Upper lobe of left lung (tissue), 6 donors: ENCODE data around the gene ADARB1. TPM values are rescaled to one million over a fixed set of nuclear protein-coding genes. Genes with fewer than 3 reads are reported as not detected.

ENCODE experiments used
- ATAC-seq, 2 donors: fragments of 200-7000 bp; cut with Tn5 transposase; one replicate each; pipeline ENCODE4 v1.9.1; 2022; ENCODE audit warnings: mild to moderate bottlenecking in 2 of 2, moderate library complexity in 2 of 2; ENCODE audit not compliant: low FRiP score in 2 of 2
- DNase-seq, 2 donors: peaks; one replicate each; pipeline ENCODE4 v3.0.0-alpha.2; 2019 to 2020
- H3K27ac ChIP-seq, 4 donors: fragments of 200-600 bp; sonication (generic); one replicate each; pipeline ENCODE4 v1.5.1; 2016 to 2019
- H3K27me3 ChIP-seq, 4 donors: fragments of 200-600 bp; sonication (generic); one replicate each; pipeline ENCODE4 v1.5.1; 2017 to 2019
- H3K36me3 ChIP-seq, 4 donors: fragments of 200-600 bp; sonication (generic); one replicate each; pipeline ENCODE4 v1.5.1; 2016 to 2019
- H3K4me1 ChIP-seq, 4 donors: fragments of 200-600 bp; sonication (generic); one replicate each; pipeline ENCODE4 v1.5.1; 2018 to 2019
- H3K4me3 ChIP-seq, 4 donors: fragments of 200-600 bp; sonication (generic); one replicate each; pipeline ENCODE4 v1.5.1; 2017 to 2019; ENCODE audit warnings: mild to moderate bottlenecking in 2 of 4, moderate library complexity in 1 of 4
- H3K9me3 ChIP-seq, 4 donors: fragments of 200-600 bp; sonication (generic); one replicate each; pipeline ENCODE4 v1.5.1; 2018 to 2019
- CTCF ChIP-seq, 6 experiments: fragments of 450-650 bp in 4 of 6; fragments of 200-600 bp in 2 of 6; sonication (generic) in 2 of 6; IDR thresholded peaks; one replicate each; pipeline ENCODE4 v1.5.1; 2016 to 2019; ENCODE audit warnings: antibody characterized with exemption in 6 of 6
- EP300 ChIP-seq, 4 donors: sonication (generic); formaldehyde crosslinking; IDR thresholded peaks; one replicate each; pipeline ENCODE4 v1.5.1; 2017; ENCODE audit warnings: antibody characterized with exemption in 4 of 4, control low read depth in 2 of 4
- POLR2A ChIP-seq, 4 donors: fragments of 450-650 bp; IDR thresholded peaks; one replicate each; pipeline ENCODE4 v1.5.1; 2016 to 2017; ENCODE audit warnings: antibody characterized with exemption in 4 of 4, mild to moderate bottlenecking in 2 of 4
- POLR2AphosphoS5 ChIP-seq, 2 donors: sonication (generic); formaldehyde crosslinking; IDR thresholded peaks; one replicate each; pipeline ENCODE4 v1.5.1; 2017; ENCODE audit warnings: antibody characterized with exemption in 2 of 2
- WGBS, 2 donors: methylation state at CpG; one replicate each; pipeline ENCODE4 v1.1.5; 2017 to 2018; 5-methylcytosine and 5-hydroxymethylcytosine counted together
- total RNA-seq, 6 donors: library from RNA; depleted of rRNA in 4 of 6; stranded (reverse); fragments of >200 nt in 4 of 6; gene quantifications; one replicate each; pipeline versions ENCODE4 v1.1.0 to v1.2.1, GENCODE V29; 2016 to 2021
- donor health status: DM: no; HTN: no; CAD: no; lungs with moderate emphysema.
- donor health status: DM: no; HTN: yes; CAD: no; lungs with severe emphysema.

ADARB1 gene
- total RNA-seq, 6 donors from 2014 or later: 26.5 to 94.3 (median 42.4) TPM

GRCh38 chr21:45078371-45078770, 4.0 kb downstream of the ADARB1 start:
- peak overlapping the region; percentile 38 to 52 (median 44) for H3K27ac ChIP-seq
- 70 to 71% methylated on average over 5 of the region's 5 CpGs for WGBS, 2 donors
- H3K4me3 ChIP-seq: no peak overlapping the region
- DNase-seq (no peak), ATAC-seq (no peak)
- TF ChIP-seq EP300 (IDR thresholded peaks at IDR 0.05) (no peak), POLR2A (IDR thresholded peaks at IDR 0.05) (no peak), CTCF (IDR thresholded peaks at IDR 0.05) (no peak), POLR2AphosphoS5 (IDR thresholded peaks at IDR 0.05) (no peak)
- H3K4me1 ChIP-seq: peaks cover 26 to 58% (median 47%) of the 10 kb centered on the region in 4 donors
- no peaks in the 10 kb centered on the region for H3K9me3 ChIP-seq
- peaks cover 0 to 6% (median 2%) of the 10 kb centered on the region in 4 donors for H3K36me3 ChIP-seq
- no peaks in the 10 kb centered on the region for H3K27me3 ChIP-seq

GRCh38 chr21:45078877-45079281, 4.5 kb downstream of the ADARB1 start:
- TF ChIP-seq POLR2AphosphoS5 (IDR thresholded peaks at IDR 0.05) (peak; percentile 30 to 75), EP300 (IDR thresholded peaks at IDR 0.05) (no peak), POLR2A (IDR thresholded peaks at IDR 0.05) (no peak), CTCF (IDR thresholded peaks at IDR 0.05) (no peak)
- Histone ChIP-seq H3K27me3 (no peaks in the 10 kb centered on the region), H3K4me3 (no peak overlapping the region), H3K4me1 (peaks cover 24 to 54% (median 45%) of the 10 kb centered on the region in 4 donors), H3K27ac (peak overlapping the region; percentile 38 to 52 (median 44)), H3K36me3 (peaks cover 0 to 6% (median 2%) of the 10 kb centered on the region in 4 donors), H3K9me3 (no peaks in the 10 kb centered on the region)
- WGBS, 2 donors: 64 to 69% methylated on average over 2 of the region's 2 CpGs
- ATAC-seq (peak; percentile 25 to 53), DNase-seq (peak in 1 of 2 donors; percentile 50)

- H3K9me3 ChIP-seq: no peaks in the 10 kb centered on the region
- DNase-seq (no peak), ATAC-seq (no peak)
- peaks cover 0 to 6% (median 2%) of the 10 kb centered on the region in 4 donors for H3K36me3 ChIP-seq
- no peak overlapping the region for H3K4me3 ChIP-seq
- peak overlapping the region in 2 of 4 donors; percentile 20 to 54 for H3K27ac ChIP-seq
- no peaks in the 10 kb centered on the region for H3K27me3 ChIP-seq
- TF ChIP-seq POLR2A (IDR thresholded peaks at IDR 0.05) (no peak), CTCF (IDR thresholded peaks at IDR 0.05) (no peak), POLR2AphosphoS5 (IDR thresholded peaks at IDR 0.05) (no peak), EP300 (IDR thresholded peaks at IDR 0.05) (no peak)
- WGBS, 2 donors: 46 to 51% methylated on average over 2 of the region's 2 CpGs
- peaks cover 24 to 54% (median 45%) of the 10 kb centered on the region in 4 donors for H3K4me1 ChIP-seq
Measured at GRCh38 chr21:45079351-45079750, 5.0 kb downstream of the ADARB1 start.

- 69 to 79% methylated on average over 5 of the region's 5 CpGs for WGBS, 2 donors
- TF ChIP-seq POLR2A (IDR thresholded peaks at IDR 0.05) (no peak), EP300 (IDR thresholded peaks at IDR 0.05) (no peak), POLR2AphosphoS5 (IDR thresholded peaks at IDR 0.05) (no peak), CTCF (IDR thresholded peaks at IDR 0.05) (no peak)
- H3K9me3 ChIP-seq: no peaks in the 10 kb centered on the region
- H3K4me3 ChIP-seq: no peak overlapping the region
- peaks cover 0 to 6% (median 2%) of the 10 kb centered on the region in 4 donors for H3K36me3 ChIP-seq
- DNase-seq (no peak), ATAC-seq (no peak)
- peaks cover 30 to 56% (median 45%) of the 10 kb centered on the region in 4 donors for H3K4me1 ChIP-seq
- peak overlapping the region in 2 of 4 donors; percentile 6 to 20 for H3K27ac ChIP-seq
- H3K27me3 ChIP-seq: no peaks in the 10 kb centered on the region
Measured at GRCh38 chr21:45080232-45080631, 5.9 kb downstream of the ADARB1 start.
